ENCODE data around the gene TMEM98.
"Not testable (repeated sequence)": the region's sequence is repeated elsewhere in the genome, so short reads cannot be mapped to it uniquely, and the experiment has no call there.

The TMEM98 gene

GRCh38 chr17:32946375-32947135 is 18.6 kb downstream of the TMEM98 start:
- no peak overlapping the region for H3K27ac ChIP-seq (ENCODE audit: poor library complexity, severe bottlenecking)
- ATAC-seq (ENCODE audit: low read depth) = no peak
- TF ChIP-seq, protein P1, sequence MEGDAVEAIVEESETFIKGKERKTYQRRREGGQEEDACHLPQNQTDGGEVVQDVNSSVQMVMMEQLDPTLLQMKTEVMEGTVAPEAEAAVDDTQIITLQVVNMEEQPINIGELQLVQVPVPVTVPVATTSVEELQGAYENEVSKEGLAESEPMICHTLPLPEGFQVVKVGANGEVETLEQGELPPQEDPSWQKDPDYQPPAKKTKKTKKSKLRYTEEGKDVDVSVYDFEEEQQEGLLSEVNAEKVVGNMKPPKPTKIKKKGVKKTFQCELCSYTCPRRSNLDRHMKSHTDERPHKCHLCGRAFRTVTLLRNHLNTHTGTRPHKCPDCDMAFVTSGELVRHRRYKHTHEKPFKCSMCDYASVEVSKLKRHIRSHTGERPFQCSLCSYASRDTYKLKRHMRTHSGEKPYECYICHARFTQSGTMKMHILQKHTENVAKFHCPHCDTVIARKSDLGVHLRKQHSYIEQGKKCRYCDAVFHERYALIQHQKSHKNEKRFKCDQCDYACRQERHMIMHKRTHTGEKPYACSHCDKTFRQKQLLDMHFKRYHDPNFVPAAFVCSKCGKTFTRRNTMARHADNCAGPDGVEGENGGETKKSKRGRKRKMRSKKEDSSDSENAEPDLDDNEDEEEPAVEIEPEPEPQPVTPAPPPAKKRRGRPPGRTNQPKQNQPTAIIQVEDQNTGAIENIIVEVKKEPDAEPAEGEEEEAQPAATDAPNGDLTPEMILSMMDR (IDR thresholded peaks at IDR 0.05; ENCODE audit: poor library complexity, severe bottlenecking) = no peak

DNA sequence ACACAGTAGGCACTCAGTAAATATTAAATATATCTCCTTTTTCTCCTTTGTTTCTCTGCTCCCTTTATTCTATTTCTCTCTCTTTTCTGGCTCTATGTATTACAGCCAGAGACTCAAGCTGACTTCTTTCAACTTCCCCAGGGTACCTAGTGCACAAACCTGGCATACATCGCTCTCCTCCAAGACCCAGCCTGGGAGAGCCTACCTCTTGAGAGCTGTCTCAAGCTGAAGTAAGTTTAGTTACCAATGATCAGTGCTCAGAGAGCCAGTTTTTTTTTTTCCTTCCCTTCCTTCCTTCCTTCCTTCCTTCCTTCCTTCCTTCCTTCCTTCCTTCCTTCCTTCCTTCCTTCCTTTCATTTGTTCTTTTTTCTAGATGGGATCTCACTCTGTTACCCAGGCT is 19.8 kb downstream of the TMEM98 start:
- ATAC-seq (ENCODE audit: low read depth) (no peak), DNase-seq (ENCODE audit: low spot score) (no peak)
- H3K4me1 ChIP-seq (ENCODE audit: insufficient read depth, poor library complexity, severe bottlenecking) = peaks cover 13% of the 10 kb centered on the region
- no peak overlapping the region for H3K27ac ChIP-seq (ENCODE audit: poor library complexity, severe bottlenecking)
- H3K4me3 ChIP-seq (ENCODE audit: severe bottlenecking) = no peak overlapping the region
- H3K36me3 ChIP-seq (ENCODE audit: low read depth) = no peaks in the 10 kb centered on the region
- H3K27me3 ChIP-seq (ENCODE audit: insufficient read depth, poor library complexity, severe bottlenecking) = no peaks in the 10 kb centered on the region
- H3K9me3 ChIP-seq (ENCODE audit: severe bottlenecking) = no peaks in the 10 kb centered on the region
- TF ChIP-seq, protein P1 (IDR thresholded peaks at IDR 0.05; ENCODE audit: poor library complexity, severe bottlenecking) = no peak

More at GRCh38 chr17:32946375-32947135, 18.6 kb downstream of the TMEM98 start:
- Histone ChIP-seq H3K4me3 (ENCODE audit: severe bottlenecking) (no peak overlapping the region), H3K9me3 (ENCODE audit: severe bottlenecking) (no peaks in the 10 kb centered on the region), H3K27me3 (ENCODE audit: insufficient read depth, poor library complexity, severe bottlenecking) (no peaks in the 10 kb centered on the region), H3K4me1 (ENCODE audit: insufficient read depth, poor library complexity, severe bottlenecking) (peaks cover 13% of the 10 kb centered on the region), H3K36me3 (ENCODE audit: low read depth) (no peaks in the 10 kb centered on the region; the same call in 1 of the 2 replicates)
- no peak for DNase-seq (ENCODE audit: low spot score)

DNA sequence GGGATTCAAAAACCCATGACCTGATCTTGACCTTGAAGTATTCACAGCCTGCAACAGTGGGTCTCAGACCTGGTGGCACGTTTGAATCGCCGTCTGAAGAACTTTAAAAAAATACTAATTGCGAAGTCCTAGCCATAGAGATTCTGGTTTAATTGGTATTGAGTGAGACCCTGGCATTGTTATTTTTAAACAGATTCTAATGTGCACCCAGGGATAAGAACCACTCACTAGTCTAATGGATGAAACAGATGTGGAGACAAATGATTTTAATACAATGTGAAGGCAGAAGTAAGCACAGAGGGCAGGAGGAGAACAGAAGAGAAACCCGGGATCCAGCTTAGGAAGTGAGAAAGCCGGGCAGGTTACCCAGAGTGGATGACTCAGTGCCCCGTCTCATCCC is 21.2 kb downstream of the TMEM98 start:
- ATAC-seq (ENCODE audit: low read depth) (no peak), DNase-seq (ENCODE audit: low spot score) (no peak)
- TF ChIP-seq, protein P1 (IDR thresholded peaks at IDR 0.05; ENCODE audit: poor library complexity, severe bottlenecking) = no peak
- H3K27me3 ChIP-seq (ENCODE audit: insufficient read depth, poor library complexity, severe bottlenecking) = no peaks in the 10 kb centered on the region
- no peak overlapping the region for H3K27ac ChIP-seq (ENCODE audit: poor library complexity, severe bottlenecking)
- H3K4me3 ChIP-seq (ENCODE audit: severe bottlenecking) = no peak overlapping the region
- peaks cover 4% of the 10 kb centered on the region for H3K4me1 ChIP-seq (ENCODE audit: insufficient read depth, poor library complexity, severe bottlenecking)
- H3K9me3 ChIP-seq (ENCODE audit: severe bottlenecking) = no peaks in the 10 kb centered on the region
- no peaks in the 10 kb centered on the region for H3K36me3 ChIP-seq (ENCODE audit: low read depth)

DNA sequence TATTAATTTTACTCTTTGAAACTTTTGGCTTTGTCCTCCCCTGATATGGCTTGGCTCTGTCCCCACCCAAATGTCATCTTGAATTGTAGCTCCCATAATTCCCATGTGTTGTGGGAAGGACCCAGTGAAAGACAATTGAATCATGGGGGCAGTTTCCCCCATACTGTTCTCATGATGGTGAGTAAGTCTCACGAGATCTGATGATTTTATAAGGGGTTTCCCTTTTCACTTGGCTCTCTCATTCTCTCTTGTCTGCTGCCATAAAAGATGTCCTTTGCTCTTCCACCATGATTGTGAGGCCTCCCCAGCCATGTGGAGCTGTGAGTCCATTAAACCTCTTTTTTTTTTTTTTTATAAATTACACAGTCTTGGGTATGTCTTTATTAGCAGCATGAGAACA is 24.5 kb downstream of the TMEM98 start:
- H3K4me3 ChIP-seq (ENCODE audit: severe bottlenecking); ATAC-seq (ENCODE audit: low read depth); H3K27me3 ChIP-seq (ENCODE audit: insufficient read depth, poor library complexity, severe bottlenecking): not testable (repeated sequence)

DNA sequence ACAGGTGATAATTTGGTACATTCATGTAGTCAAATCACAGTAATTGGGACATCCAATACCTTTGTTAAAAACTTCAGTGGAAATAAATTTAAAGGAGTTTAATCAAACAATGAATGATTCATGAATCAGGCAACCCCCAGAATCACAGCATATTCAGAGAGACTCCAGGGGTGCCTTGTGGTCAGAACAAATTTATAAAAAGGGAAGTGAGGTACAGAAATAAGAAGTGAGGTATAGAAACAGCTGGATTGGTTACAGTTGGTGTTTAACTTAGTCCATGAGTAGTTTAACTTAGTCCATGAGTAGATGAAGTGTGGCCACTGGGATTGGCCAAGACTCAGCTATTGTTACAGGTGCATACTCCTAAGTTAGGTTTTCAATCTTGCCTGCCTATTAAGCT is 25.1 kb downstream of the TMEM98 start:
- no peak for ATAC-seq (ENCODE audit: low read depth)
- H3K36me3 ChIP-seq (ENCODE audit: low read depth) = no peaks in the 10 kb centered on the region
- no peaks in the 10 kb centered on the region for H3K9me3 ChIP-seq (ENCODE audit: severe bottlenecking)
- H3K27me3 ChIP-seq (ENCODE audit: insufficient read depth, poor library complexity, severe bottlenecking) = no peaks in the 10 kb centered on the region
- no peaks in the 10 kb centered on the region for H3K4me1 ChIP-seq (ENCODE audit: insufficient read depth, poor library complexity, severe bottlenecking)
- DNase-seq (ENCODE audit: low spot score) = no peak
- no peak overlapping the region for H3K27ac ChIP-seq (ENCODE audit: poor library complexity, severe bottlenecking)
- H3K4me3 ChIP-seq (ENCODE audit: severe bottlenecking) = no peak overlapping the region
- TF ChIP-seq, protein P1 (IDR thresholded peaks at IDR 0.05; ENCODE audit: poor library complexity, severe bottlenecking) = no peak

More for the DNA sequence above, 24.5 kb downstream of the TMEM98 start:
- not testable (repeated sequence) for DNase-seq (ENCODE audit: low spot score); H3K36me3 ChIP-seq (ENCODE audit: low read depth); H3K9me3 ChIP-seq (ENCODE audit: severe bottlenecking); H3K4me1 ChIP-seq (ENCODE audit: insufficient read depth, poor library complexity, severe bottlenecking); H3K27ac ChIP-seq (ENCODE audit: poor library complexity, severe bottlenecking)

Measured in RWPE2 (cell line).